ENCODE data around the gene FAM53A.

GRCh38 chr4:1727117-1728031, 43.3 kb upstream of the FAM53A start:
- TF ChIP-seq CTCF (IDR thresholded peaks at IDR 0.05) (no peak), EP300 (IDR thresholded peaks at IDR 0.05) (no peak), POLR2A (IDR thresholded peaks at IDR 0.05) (no peak)
